H1 (cell line): ENCODE data around the gene BBS9. TPM values are rescaled to one million over a fixed set of nuclear protein-coding genes. Genes with fewer than 3 reads are reported as not detected.

ENCODE experiments used
- ASH2L ChIP-seq: fragments of 200-600, 300-600 bp; sonication (generic); IDR thresholded peaks from one replicate; pipeline ENCODE4 v1.7.1; 2017; ENCODE audit warnings: low read length
- BACH1 ChIP-seq: IDR thresholded peaks from 2 replicates; pipeline ENCODE4 v1.6.1; 2012; ENCODE audit warnings: low read length, improper control_type of control experiment
- CBX5 ChIP-seq: fragments of 300-800, 300-1000 bp; sonication (generic); IDR thresholded peaks from 2 replicates; pipeline ENCODE4 v1.7.1; 2016; ENCODE audit warnings: antibody characterized with exemption, low read length, low read depth
- CEBPB ChIP-seq: IDR thresholded peaks from 2 replicates; pipeline ENCODE4 v1.6.1; 2012; ENCODE audit warnings: low read depth, low read length
- MAX ChIP-seq: IDR thresholded peaks from 2 replicates; pipeline ENCODE4 v1.6.1; 2012; ENCODE audit warnings: inconsistent platforms
- SP1 ChIP-seq: IDR thresholded peaks from 2 replicates; pipeline ENCODE4 v1.6.1; 2011; ENCODE audit warnings: low read depth, low read length
- TEAD4 ChIP-seq: IDR thresholded peaks from 2 replicates; pipeline ENCODE4 v1.6.1; 2012; ENCODE audit warnings: low read depth, low read length, inconsistent platforms, mixed read lengths
- YY1 ChIP-seq: IDR thresholded peaks from 2 replicates; pipeline ENCODE4 v1.6.1; 2011; ENCODE audit warnings: low read depth, mild to moderate bottlenecking, low read length
- polyA plus RNA-seq, 7 experiments: library from polyadenylated mRNA; depleted of rRNA in 3 of 7; stranded (reverse) in 5 of 7; unstranded in 2 of 7; fragments of >200 nt in 5 of 7; fragments of 200-250 nt in 2 of 7; gene quantifications; 1 replicate in 5 of 7; 2 replicates in 1 of 7; 4 replicates in 1 of 7; pipeline versions ENCODE4 v1.2.1 to v1.2.3, GENCODE V29; 2011 to 2013; ENCODE audit warnings: missing spikeins in 2 of 7, mixed read lengths in 2 of 7
- total RNA-seq: library from RNA; stranded (reverse); fragmentation: NEBNext Ultra II Directional; extraction: Animal tissue kit (Norgen Biotek cat#: 25700); gene quantifications from 2 replicates; pipeline ENCODE4 v1.2.1, GENCODE V29; 2021
- TF ChIP-seq, protein P1 (sequence below): fragments of 300-600 bp; sonication (generic); IDR thresholded peaks from 2 replicates; pipeline ENCODE4 v1.7.1; 2012; ENCODE audit warnings: low read length, moderate library complexity, mild to moderate bottlenecking, inconsistent platforms; ENCODE audit not compliant: insufficient replicate concordance
- TF ChIP-seq, protein P2 (sequence below): IDR thresholded peaks from 2 replicates; pipeline ENCODE4 v1.6.1; 2012; ENCODE audit warnings: low read length, inconsistent platforms

The BBS9 gene
- total and polyA plus RNA-seq, 2 of the 8 experiments (the other 6 are each of a cell fraction or from before 2014, with no cell fraction given), result 22.3 to 37.0 TPM

GRCh38 chr7:33210958-33211357 is 81.6 kb downstream of the BBS9 start (continued):
- TF ChIP-seq, protein P1, sequence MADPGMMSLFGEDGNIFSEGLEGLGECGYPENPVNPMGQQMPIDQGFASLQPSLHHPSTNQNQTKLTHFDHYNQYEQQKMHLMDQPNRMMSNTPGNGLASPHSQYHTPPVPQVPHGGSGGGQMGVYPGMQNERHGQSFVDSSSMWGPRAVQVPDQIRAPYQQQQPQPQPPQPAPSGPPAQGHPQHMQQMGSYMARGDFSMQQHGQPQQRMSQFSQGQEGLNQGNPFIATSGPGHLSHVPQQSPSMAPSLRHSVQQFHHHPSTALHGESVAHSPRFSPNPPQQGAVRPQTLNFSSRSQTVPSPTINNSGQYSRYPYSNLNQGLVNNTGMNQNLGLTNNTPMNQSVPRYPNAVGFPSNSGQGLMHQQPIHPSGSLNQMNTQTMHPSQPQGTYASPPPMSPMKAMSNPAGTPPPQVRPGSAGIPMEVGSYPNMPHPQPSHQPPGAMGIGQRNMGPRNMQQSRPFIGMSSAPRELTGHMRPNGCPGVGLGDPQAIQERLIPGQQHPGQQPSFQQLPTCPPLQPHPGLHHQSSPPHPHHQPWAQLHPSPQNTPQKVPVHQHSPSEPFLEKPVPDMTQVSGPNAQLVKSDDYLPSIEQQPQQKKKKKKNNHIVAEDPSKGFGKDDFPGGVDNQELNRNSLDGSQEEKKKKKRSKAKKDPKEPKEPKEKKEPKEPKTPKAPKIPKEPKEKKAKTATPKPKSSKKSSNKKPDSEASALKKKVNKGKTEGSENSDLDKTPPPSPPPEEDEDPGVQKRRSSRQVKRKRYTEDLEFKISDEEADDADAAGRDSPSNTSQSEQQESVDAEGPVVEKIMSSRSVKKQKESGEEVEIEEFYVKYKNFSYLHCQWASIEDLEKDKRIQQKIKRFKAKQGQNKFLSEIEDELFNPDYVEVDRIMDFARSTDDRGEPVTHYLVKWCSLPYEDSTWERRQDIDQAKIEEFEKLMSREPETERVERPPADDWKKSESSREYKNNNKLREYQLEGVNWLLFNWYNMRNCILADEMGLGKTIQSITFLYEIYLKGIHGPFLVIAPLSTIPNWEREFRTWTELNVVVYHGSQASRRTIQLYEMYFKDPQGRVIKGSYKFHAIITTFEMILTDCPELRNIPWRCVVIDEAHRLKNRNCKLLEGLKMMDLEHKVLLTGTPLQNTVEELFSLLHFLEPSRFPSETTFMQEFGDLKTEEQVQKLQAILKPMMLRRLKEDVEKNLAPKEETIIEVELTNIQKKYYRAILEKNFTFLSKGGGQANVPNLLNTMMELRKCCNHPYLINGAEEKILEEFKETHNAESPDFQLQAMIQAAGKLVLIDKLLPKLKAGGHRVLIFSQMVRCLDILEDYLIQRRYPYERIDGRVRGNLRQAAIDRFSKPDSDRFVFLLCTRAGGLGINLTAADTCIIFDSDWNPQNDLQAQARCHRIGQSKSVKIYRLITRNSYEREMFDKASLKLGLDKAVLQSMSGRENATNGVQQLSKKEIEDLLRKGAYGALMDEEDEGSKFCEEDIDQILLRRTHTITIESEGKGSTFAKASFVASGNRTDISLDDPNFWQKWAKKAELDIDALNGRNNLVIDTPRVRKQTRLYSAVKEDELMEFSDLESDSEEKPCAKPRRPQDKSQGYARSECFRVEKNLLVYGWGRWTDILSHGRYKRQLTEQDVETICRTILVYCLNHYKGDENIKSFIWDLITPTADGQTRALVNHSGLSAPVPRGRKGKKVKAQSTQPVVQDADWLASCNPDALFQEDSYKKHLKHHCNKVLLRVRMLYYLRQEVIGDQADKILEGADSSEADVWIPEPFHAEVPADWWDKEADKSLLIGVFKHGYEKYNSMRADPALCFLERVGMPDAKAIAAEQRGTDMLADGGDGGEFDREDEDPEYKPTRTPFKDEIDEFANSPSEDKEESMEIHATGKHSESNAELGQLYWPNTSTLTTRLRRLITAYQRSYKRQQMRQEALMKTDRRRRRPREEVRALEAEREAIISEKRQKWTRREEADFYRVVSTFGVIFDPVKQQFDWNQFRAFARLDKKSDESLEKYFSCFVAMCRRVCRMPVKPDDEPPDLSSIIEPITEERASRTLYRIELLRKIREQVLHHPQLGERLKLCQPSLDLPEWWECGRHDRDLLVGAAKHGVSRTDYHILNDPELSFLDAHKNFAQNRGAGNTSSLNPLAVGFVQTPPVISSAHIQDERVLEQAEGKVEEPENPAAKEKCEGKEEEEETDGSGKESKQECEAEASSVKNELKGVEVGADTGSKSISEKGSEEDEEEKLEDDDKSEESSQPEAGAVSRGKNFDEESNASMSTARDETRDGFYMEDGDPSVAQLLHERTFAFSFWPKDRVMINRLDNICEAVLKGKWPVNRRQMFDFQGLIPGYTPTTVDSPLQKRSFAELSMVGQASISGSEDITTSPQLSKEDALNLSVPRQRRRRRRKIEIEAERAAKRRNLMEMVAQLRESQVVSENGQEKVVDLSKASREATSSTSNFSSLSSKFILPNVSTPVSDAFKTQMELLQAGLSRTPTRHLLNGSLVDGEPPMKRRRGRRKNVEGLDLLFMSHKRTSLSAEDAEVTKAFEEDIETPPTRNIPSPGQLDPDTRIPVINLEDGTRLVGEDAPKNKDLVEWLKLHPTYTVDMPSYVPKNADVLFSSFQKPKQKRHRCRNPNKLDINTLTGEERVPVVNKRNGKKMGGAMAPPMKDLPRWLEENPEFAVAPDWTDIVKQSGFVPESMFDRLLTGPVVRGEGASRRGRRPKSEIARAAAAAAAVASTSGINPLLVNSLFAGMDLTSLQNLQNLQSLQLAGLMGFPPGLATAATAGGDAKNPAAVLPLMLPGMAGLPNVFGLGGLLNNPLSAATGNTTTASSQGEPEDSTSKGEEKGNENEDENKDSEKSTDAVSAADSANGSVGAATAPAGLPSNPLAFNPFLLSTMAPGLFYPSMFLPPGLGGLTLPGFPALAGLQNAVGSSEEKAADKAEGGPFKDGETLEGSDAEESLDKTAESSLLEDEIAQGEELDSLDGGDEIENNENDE, result no peak
- TF ChIP-seq CEBPB (no peak), CBX5 (no peak), MAX (no peak), TEAD4 (no peak), SP1 (no peak), ASH2L (no peak), YY1 (no peak), BACH1 (no peak)
- TF ChIP-seq, protein P2, sequence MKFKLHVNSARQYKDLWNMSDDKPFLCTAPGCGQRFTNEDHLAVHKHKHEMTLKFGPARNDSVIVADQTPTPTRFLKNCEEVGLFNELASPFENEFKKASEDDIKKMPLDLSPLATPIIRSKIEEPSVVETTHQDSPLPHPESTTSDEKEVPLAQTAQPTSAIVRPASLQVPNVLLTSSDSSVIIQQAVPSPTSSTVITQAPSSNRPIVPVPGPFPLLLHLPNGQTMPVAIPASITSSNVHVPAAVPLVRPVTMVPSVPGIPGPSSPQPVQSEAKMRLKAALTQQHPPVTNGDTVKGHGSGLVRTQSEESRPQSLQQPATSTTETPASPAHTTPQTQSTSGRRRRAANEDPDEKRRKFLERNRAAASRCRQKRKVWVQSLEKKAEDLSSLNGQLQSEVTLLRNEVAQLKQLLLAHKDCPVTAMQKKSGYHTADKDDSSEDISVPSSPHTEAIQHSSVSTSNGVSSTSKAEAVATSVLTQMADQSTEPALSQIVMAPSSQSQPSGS, result no peak
